Measurements from ENCODE around the gene SHH.

Gene SHH

DNA sequence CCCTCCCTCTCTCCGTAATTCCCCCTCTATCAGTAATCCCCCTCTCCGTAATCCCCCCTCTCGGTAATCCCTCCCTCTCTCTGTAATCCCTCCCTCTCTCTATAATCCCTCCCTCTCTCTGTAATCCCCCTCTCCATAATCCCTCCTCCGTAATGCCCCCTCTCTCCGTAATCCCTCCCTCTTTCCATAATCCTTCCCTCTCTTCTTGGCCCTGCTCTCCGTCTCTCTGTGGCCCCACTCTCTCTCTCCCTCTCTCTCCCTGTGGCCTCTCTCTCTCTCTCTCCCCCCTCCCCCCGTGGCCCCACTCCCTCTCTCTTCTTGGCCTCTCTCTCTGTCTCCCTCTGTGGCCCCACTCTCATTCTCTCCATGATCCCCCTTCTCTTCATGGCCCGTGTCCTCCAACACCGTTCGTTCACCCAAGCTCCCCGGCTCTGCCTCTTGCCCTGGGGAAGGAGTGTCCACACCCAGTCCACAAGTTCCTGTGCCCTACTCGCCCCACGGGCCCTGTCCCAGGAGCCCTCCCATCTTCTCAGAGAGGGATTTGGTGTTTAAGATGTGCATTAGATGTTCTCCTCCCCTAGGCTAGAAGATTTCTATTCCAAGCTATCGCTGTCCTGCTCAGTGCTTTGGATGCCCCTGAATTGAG, 19.8 kb downstream of the SHH start:
- DNase-seq (ENCODE audit: low read depth in 2 of 2) = no peak

DNA sequence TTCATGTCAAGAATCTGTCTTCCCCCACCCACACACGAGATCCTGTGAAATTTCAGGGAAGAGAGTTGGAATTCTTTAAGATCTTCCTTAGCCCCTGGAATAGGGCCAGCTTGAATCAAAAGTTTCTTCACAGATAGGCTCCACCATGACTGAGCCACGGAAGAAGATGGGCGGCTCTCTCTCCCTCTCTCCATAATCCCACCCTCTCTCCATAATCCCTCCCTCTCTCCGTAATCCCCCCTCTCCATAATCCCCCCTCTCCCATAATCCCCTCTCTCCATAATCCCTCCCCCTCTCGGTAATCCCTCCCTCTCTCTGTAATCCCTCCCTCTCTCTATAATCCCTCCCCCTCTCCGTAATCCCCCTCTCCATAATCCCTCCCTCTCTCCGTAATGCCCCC, 20.4 kb downstream of the SHH start:
- no peak for DNase-seq (ENCODE audit: low read depth in 2 of 2)

DNA sequence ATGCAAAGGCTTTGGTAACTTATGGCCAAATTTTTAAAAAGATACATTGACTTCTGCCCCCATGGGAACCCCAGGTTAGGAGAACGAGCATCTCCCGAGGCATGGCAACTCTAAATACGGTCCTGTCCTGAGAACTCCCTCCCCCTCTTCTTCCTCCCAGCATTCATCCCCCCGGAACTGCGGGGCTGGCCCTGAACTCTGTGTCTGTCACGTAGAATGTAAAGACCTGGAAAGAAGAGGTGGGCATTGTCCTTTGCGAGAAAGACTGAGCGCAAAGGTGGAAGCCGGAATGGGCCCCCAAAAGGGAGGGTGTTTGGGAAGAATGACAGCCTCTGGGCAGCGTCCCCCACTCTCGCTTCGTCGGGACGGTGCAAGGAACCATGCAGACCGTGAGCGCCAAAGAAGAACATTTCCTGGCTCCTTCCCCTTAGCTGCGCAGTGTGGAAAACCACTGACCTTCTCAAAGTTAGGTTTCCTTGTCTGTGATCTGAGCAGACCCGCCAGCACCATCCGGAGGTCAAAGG, 21.0 kb downstream of the SHH start:
- DNase-seq (ENCODE audit: low read depth in 2 of 2) = no peak

DNA sequence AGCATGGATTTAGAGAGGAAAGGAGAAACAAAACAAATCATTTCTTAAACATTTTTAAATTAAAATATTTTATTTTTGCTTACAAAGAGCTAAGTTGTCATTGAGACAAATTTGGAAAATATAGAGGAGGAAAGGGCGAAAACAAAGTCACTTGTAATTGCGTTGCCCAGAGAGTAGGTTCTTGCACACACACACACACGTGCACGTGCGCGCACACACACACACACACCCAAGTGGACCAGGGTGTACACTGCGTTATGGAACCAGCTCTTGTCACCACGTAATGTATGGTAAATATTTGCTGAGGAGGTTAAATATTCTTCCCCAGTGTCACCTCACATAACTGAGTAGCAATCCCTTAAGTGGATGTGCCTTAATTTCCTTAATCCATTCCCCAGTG, 21.6 kb downstream of the SHH start:
- no peak for DNase-seq (ENCODE audit: low read depth in 2 of 2)

DNA sequence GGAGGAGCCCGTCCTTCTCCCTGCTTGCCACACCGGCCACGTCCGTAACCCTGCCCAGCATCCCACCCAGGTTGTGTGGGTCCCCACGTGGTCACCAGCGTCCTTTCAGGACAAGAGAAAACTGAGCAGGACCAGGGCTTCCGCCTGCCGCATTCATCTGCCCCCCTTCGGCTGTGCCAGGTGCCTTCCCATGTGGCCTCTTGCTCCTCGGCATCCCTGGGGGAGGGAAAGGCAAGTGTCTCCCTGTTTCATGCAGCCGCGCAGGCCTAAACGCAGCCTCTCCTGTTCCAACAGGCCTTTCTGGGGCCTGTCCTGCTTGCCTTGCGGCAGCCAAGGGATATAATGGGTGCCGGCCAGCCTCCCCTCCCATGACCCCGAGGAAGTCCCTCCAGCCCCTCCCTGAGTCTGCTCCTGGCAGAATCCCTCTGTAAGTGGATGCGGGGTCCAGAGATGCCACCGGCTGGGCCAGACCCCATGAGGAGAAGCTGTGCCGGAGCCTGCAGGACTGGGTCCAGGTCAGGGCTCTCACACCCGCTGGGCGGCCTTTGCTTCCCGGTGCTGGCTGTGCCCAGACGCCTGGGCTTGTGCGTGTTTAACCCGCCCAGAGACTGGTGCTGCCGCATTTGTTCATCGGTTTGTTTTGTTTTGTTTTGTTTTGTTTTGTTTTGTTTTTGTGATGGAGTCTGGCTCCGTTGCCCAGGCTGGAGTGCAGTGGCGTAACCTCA, 23.1 kb downstream of the SHH start:
- DNase-seq (ENCODE audit: low read depth in 2 of 2) = no peak

DNA sequence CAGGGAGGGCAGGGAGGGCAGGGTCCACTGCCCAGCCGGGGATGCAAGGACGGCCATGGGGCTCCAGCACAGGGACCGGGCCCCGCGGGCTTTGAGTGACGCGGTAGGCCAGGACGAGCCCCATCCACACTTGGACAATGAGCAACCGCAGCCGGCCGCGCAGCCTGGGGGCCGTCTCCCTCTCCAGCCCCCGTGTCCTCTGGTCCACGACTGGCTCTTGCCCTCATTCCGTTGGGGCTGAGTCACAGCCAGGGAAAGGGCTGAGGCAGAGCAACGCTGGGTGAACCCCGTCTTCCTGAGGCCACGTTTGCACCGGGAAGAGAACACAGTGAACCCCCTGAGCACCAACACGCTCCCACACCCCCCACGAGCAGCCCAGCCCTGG, 23.7 kb downstream of the SHH start:
- DNase-seq (ENCODE audit: low read depth in 2 of 2) = no peak

DNA sequence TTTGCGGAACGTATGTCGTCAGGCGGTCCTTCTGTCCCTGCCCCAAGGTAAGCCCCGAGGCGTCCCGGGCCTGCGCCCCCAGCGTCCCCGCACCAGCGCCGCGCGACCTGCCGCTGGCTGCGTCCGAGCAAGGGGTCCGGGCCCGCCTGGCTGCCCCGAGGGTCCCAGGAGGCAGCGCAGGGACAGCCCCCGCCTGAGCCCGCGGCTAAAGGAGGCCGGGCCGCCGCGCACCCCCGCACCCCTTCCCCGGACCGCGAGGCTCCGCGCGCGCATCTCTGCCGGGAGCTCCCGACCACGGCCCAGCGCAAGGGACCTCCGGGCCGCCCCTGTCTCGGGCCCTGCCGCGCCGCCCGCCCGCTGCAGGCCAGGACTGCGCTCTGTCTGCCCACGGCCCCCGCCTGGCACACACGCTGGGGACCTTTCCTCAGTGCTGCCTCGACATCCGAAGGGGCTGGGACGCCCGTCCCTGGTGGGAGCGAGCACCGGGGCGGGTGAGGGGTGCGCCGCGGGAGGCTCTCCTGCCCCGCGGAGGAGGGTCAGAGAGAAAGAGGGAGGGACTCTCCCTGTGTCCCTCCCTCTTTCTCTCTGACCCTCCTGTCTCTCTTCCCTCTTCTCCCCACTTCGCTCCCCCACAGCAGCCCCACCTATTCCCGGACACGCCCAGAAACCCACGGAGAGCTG, 25.0 kb downstream of the SHH start:
- no peak for DNase-seq (ENCODE audit: low read depth in 2 of 2)

DNA sequence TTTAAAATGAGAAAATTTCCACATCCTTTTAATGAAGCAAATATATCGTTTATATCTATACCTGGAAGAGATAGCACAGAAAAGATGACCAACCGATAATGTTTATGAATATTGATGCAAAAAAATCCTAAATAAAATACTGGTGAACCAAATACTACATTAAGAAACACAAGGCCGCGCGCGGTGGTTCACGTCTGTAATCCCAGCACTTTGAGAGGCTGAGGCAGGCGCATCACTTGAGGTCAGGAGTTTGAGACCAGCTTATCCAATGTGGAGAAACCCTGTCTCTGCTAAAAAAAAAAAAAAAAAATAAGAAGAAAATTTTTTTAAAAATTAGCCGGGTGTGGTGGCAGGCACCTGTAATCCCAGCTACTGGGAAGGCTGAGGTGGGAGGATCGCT, 25.8 kb downstream of the SHH start:
- DNase-seq (ENCODE audit: low read depth in 2 of 2) = no peak

DNA sequence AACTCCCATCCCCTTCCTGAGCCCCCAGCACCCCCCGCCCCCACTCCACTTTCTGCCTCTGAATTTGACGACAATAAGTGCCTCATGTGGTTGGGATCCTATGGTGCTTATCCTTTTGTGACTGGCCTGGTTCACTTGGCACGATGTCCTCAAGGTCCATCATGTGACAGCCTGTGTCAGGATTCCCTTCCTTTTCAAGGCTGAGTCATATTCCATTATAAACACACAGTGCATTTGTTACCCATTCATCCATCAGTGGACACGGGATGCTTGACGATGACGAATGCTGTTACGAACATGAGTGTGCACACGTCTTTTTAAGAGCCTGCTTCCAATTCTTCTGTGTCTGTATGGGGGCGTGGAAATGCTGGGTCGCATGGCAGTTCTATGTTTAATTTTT, 26.7 kb downstream of the SHH start:
- DNase-seq (ENCODE audit: low read depth in 2 of 2) = no peak

DNA sequence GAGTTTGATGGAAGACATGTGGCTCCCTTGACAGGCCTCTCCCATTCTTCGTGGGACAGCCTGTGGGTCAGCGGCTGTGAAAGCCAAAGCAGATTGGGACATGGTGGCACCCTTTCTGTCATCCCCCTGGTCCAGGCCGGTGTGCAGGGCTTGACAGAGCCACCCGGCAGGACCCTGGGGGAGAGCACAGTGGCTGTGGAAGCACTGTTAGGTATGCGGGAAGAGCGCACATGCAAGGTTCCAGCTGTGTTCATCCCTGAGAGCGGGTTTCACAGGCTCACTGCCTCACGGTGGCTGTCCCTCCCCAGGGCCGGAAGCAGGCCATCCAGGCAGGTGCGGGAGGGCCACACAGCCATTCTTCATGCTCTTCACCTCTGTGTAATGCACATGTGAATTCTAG, 29.8 kb downstream of the SHH start:
- no peak for DNase-seq (ENCODE audit: low read depth in 2 of 2)

DNA sequence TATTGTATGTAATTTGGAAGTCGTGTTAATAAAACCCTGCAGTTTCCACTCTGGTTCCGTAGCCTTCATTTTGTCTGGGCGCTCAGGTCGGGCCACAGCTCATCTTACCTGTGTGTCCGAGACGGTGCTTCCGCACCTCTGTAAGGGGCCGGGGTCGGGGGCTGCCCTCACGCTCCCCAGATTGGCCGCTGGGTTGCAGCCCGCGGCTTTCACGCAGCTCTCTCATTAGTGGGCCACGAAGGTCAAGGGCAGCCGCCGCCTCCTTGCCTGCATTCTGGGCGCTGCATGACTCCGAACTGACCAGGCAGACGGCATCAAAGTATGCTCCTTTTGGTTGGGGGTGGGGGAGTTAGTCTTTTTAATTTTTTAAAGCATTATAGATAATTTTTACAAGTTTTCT, 30.8 kb downstream of the SHH start:
- DNase-seq (ENCODE audit: low read depth in 2 of 2) = no peak

DNA sequence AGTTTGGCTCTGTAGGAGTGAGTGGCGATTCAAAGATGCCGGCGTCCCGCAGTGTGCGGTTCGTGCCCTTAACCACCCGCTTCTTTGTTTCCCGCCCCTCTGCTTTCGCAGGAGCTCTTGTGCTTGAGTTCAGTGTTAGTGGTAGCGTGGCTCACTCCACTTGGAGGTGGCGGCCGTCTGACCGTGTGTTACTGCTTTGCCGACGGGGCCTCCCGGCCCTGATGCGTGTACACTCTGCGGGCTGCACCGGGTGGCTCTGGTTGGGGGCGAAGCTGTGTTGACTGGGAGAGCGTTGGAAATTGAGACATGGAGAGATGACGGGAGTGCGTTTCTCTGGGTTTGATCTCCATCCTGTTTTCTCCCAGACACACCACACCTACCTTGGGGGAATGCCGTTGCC, 31.4 kb downstream of the SHH start:
- no peak for DNase-seq (ENCODE audit: low read depth in 2 of 2)

DNA sequence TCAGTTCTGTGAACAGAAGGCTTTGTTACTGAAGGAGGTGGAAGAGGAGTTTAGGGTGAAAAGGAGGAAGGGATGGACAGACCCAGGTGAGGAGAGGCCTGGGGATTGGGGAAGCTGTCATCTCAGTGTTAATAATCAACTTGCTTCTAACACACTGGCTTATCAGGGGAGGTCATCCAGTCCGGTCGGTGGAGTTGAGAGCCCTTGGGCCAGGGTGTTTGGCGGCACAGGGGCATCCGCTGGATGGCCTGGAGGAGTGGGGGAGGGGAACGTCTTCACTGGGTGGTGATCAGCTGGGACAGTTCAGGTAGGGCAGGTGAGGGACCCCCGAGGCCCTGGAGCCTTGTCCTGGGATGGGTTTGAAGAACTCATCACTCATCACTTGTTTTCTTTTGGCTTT, 33.9 kb downstream of the SHH start:
- DNase-seq (ENCODE audit: low read depth in 2 of 2) = no peak

DNA sequence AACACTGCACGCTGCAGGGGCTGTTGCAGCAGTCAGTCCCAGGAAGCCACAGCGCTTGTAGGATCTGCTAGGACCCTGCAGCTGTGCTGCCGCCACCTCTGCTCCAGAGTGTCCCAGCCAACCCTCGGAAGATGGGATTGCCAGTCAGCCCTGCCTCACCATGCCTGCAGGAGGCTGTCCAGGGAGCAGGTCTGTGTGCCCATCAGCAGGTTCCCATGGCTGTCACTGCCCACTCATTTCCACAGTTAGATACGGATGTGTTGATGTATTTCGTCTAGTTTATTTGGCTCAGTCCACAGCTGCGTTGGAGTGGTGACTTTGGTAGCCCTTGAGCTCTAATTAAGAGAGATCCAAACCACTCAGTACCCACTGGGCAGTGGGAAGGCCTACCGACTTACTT, 35.7 kb downstream of the SHH start:
- DNase-seq (ENCODE audit: low read depth in 2 of 2) = no peak

DNA sequence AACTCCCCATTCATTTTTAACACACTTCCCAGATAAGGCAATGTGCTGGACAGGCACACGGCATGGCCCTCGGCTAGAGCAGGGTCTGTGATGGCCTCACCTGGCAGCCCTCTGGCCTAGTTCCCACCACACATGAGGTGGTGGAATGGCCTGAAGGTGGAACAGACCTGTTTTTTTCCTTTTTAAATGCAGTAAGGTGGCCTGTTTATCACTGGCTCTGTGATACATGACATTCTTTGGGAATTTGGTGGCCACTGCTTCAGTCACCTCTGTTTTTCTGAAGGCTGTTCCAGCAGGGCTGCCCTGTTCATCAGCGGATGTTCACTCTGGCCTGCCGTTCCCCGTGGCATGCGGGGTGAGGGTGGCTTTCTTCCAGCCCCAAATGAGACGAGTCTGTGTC, 36.6 kb downstream of the SHH start:
- no peak for DNase-seq (ENCODE audit: low read depth in 2 of 2)

DNA sequence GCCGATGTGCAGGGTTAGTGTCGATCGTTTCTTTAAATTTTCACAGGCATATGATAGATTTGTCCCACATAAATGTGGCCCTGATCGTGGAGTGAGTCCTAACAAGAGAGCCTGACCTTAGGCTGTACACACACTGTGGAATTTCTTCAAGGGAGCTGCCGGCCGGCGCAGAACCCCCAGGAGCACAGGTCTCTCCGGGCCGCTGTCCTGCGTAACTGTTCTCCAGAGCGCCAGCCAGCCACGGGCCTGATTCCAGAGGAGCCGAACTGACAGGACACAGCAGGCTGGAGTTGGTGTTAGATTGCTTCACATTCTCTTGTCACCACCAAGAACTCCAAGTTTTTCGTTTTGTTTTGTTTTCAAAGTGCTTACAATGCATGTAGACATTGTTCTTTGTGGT, 37.3 kb downstream of the SHH start:
- no peak for DNase-seq (ENCODE audit: low read depth in 2 of 2)

DNA sequence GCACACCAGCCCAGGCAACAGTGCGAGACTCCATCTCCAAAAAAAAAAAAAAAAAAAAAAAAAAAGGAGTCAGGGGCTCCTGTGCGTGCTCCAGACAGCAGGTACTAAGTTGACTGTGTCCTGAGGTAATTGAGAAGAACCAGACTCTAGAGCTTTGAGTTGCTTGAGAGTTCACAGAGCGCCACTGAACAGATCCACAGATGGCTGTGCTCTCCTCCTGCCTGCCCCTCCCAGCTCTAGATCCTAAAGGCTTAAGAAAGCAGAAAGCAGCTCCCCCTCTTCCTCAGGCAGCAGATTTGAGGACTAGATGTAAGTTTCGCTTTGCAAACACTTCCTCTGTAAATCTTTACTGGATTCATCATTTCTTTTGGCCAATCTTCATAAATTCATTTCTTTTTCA, 38.7 kb downstream of the SHH start:
- DNase-seq (ENCODE audit: low read depth in 2 of 2) = no peak

DNA sequence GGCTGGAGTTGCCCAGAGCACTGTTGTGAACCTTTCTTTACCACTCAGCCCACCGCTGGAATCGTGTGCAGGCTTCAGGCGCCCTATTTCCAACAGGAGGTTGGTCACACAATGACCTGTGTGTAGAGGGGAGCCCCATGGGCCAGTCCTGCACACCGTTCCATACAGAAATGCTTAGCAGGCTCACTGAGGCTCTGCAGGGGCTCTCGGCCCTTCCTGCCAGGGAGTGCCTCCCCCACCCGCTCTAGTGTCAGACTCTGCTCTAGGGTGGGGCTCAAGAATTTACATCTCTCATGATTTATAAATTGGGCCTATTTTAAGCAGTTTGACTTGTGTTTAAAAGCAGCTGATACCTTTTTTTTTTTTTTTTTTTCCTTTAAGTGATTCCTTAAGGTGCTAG, 42.0 kb downstream of the SHH start:
- DNase-seq (ENCODE audit: low read depth in 2 of 2) = no peak

DNA sequence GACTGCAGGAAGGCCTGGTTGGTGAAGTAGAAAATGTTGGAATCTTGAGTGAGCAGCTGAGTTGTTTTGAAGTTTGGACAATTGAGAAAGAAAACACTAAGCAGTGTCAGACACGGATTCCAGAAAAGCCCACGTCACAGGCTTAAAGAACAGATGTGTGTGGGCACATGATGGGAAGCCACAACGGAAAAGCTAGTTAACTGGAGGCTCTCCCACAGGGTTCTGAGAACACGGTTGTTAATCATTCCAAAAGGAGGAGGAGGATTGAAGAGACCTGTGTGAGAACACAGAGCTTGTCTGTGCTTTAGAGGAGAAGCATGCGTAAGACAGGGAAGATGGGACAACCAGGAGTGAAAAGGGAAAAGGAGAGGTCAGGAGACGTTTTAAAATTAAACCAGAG, 42.6 kb downstream of the SHH start:
- DNase-seq (ENCODE audit: low read depth in 2 of 2) = no peak

DNA sequence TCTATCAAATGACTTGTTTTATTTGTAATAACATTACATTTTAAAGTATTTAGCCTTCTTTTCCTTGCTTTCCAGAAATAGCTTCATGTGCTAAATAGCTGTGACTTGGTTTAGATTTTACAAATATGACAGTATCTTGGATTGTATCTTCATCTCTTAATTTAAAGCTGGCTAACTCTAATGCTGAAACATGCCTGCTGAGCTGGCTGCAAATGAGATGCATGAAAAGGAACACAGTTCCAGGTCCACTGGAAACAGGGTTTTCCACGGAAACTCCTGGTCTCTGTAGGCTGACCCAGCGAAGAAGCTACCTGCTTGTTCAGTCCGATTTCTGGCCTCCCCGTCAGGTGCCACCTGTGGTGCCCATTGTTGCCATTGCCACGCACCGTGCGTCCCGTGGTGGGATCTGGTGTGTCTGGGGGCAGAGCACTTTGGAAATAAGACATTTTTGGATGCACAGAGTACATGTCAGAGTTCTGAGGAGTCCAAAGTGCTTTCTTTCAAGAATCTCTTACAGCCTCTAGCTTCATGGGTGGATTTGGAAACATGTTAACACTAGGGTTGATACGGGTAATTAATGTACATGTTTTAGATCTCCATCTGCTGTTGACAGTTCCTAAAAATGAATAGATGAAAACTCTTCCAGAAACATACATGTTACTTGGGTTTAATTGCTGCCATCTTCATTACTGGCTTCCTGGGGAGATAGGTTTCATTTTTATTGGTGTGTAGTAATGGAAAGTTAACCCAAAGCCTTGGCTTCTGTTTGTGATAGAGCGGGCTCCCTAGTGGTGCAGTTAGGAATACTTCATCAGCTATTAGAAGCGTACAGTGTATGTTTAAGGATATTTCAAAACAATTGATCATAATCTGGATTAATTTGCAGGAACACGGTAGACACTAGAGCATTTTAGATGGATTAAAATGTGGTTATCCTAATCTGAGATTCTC, 45.0 kb downstream of the SHH start:
- DNase-seq (ENCODE audit: low read depth in 2 of 2) = no peak

DNA sequence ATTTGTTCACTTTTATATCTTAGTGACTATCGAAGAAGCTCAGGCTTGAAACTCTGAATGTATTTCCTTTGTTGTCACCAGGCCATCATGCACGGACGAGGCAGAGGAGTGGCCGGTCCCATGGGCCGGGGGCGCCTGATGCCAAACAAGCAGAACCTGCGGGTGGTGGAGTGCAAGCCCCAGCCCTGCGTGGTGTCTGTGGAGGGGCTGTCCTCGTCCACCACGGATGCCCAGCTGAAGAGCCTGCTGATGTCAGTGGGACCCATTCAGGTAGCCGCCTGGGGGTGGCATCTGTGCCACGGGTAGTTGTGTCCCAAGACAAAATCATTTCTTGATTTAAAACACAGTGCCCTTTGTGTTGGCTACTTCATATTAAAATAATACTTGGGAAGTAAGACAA, 45.9 kb downstream of the SHH start:
- DNase-seq (ENCODE audit: low read depth in 2 of 2) = no peak

DNA sequence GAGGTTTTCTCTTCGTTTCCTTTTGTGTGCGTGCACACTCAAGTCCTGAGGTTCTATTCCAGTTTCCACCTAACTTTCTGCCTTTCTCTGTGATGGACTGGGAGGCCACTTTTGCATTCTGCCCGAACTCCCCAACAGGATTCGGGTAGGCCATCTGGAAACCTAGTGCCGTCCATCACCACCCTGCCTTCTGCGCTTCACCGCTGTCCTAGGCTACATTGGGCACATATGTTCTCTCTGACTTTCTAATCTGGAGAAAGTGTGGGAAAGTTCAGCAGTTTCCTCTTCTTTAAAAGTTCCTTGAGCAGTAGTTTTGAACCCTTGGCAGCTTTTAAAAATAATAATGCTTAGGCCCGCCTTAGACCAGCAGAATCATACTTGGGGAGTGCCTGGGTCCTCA, 46.8 kb downstream of the SHH start:
- DNase-seq (ENCODE audit: low read depth in 2 of 2) = no peak

All from stimulated activated CD8-positive, alpha-beta memory T cell treated with anti-CD3 and anti-CD28 coated beads, Interleukin-2, amount 100 ng/mL, for 48 hours (primary cell).